Measurements from ENCODE around the gene GIPC2.

GRCh38 chr1:78096017-78096416 lies 50.3 kb downstream of the GIPC2 start:
- TF ChIP-seq GATA2 (IDR thresholded peaks at IDR 0.05; ENCODE audit: insufficient read depth, insufficient read length, low read depth, low read length): no peak
- no peak for TF ChIP-seq EZH2 (IDR thresholded peaks at IDR 0.05; ENCODE audit: borderline replicate concordance, low read depth, low read length, severe bottlenecking)
- no peak for TF ChIP-seq POLR2AphosphoS5 (IDR thresholded peaks at IDR 0.05; ENCODE audit: insufficient read depth, low read depth, low read length)
- TF ChIP-seq CTCF (IDR thresholded peaks at IDR 0.05; ENCODE audit: extremely low read depth in 1 of 2, insufficient read depth in 1 of 2, low read depth in 1 of 2, low read length in 2 of 2): no peak
- no peak for TF ChIP-seq FOS (IDR thresholded peaks at IDR 0.05; ENCODE audit: borderline replicate concordance, insufficient read depth, low read length)
- no peak for TF ChIP-seq MAX (IDR thresholded peaks at IDR 0.05; ENCODE audit: insufficient read depth, insufficient read length)
- TF ChIP-seq POLR2A (IDR thresholded peaks at IDR 0.05; ENCODE audit: low read depth, low read length): no peak
